Upper lobe of left lung (tissue), 6 donors: ENCODE measurements around the gene NDUFAF8. TPM values are rescaled to one million over a fixed set of nuclear protein-coding genes. Genes with fewer than 3 reads are reported as not detected.

Experiments used
- ATAC-seq, 2 donors: fragments of 200-7000 bp; cut with Tn5 transposase; one replicate each; pipeline ENCODE4 v1.9.1; 2022; ENCODE audit warnings: mild to moderate bottlenecking in 2 of 2, moderate library complexity in 2 of 2; ENCODE audit not compliant: low FRiP score in 2 of 2
- DNase-seq, 2 donors: peaks; one replicate each; pipeline ENCODE4 v3.0.0-alpha.2; 2019 to 2020
- H3K27ac ChIP-seq, 4 donors: fragments of 200-600 bp; sonication (generic); one replicate each; pipeline ENCODE4 v1.5.1; 2016 to 2019
- H3K27me3 ChIP-seq, 4 donors: fragments of 200-600 bp; sonication (generic); one replicate each; pipeline ENCODE4 v1.5.1; 2017 to 2019
- H3K36me3 ChIP-seq, 4 donors: fragments of 200-600 bp; sonication (generic); one replicate each; pipeline ENCODE4 v1.5.1; 2016 to 2019
- H3K4me1 ChIP-seq, 4 donors: fragments of 200-600 bp; sonication (generic); one replicate each; pipeline ENCODE4 v1.5.1; 2018 to 2019
- H3K4me3 ChIP-seq, 4 donors: fragments of 200-600 bp; sonication (generic); one replicate each; pipeline ENCODE4 v1.5.1; 2017 to 2019; ENCODE audit warnings: mild to moderate bottlenecking in 2 of 4, moderate library complexity in 1 of 4
- H3K9me3 ChIP-seq, 4 donors: fragments of 200-600 bp; sonication (generic); one replicate each; pipeline ENCODE4 v1.5.1; 2018 to 2019
- CTCF ChIP-seq, 6 experiments: fragments of 450-650 bp in 4 of 6; fragments of 200-600 bp in 2 of 6; sonication (generic) in 2 of 6; IDR thresholded peaks; one replicate each; pipeline ENCODE4 v1.5.1; 2016 to 2019; ENCODE audit warnings: antibody characterized with exemption in 6 of 6
- EP300 ChIP-seq, 4 donors: sonication (generic); formaldehyde crosslinking; IDR thresholded peaks; one replicate each; pipeline ENCODE4 v1.5.1; 2017; ENCODE audit warnings: antibody characterized with exemption in 4 of 4, control low read depth in 2 of 4
- POLR2A ChIP-seq, 4 donors: fragments of 450-650 bp; IDR thresholded peaks; one replicate each; pipeline ENCODE4 v1.5.1; 2016 to 2017; ENCODE audit warnings: antibody characterized with exemption in 4 of 4, mild to moderate bottlenecking in 2 of 4
- POLR2AphosphoS5 ChIP-seq, 2 donors: sonication (generic); formaldehyde crosslinking; IDR thresholded peaks; one replicate each; pipeline ENCODE4 v1.5.1; 2017; ENCODE audit warnings: antibody characterized with exemption in 2 of 2
- WGBS, 2 donors: methylation state at CpG; one replicate each; pipeline ENCODE4 v1.1.5; 2017 to 2018; 5-methylcytosine and 5-hydroxymethylcytosine counted together
- total RNA-seq, 6 donors: library from RNA; depleted of rRNA in 4 of 6; stranded (reverse); fragments of >200 nt in 4 of 6; gene quantifications; one replicate each; pipeline versions ENCODE4 v1.1.0 to v1.2.1, GENCODE V29; 2016 to 2021
- donor health status: DM: no; HTN: no; CAD: no; lungs with moderate emphysema.
- donor health status: DM: no; HTN: yes; CAD: no; lungs with severe emphysema.

NDUFAF8 gene
- total RNA-seq, 6 donors from 2014 or later: 19.6 to 38.1 (median 33.6) TPM

- Histone ChIP-seq H3K27ac (no peak overlapping the region), H3K4me3 (no peak overlapping the region), H3K36me3 (peaks cover 0 to 21% (median 6%) of the 10 kb centered on the region in 4 donors), H3K4me1 (peaks cover 4 to 37% (median 29%) of the 10 kb centered on the region in 4 donors), H3K27me3 (no peaks in the 10 kb centered on the region), H3K9me3 (no peaks in the 10 kb centered on the region)
- TF ChIP-seq POLR2AphosphoS5 (IDR thresholded peaks at IDR 0.05): no peak
- no peak for TF ChIP-seq EP300 (IDR thresholded peaks at IDR 0.05)
- no peak for TF ChIP-seq CTCF (IDR thresholded peaks at IDR 0.05)
- TF ChIP-seq POLR2A (IDR thresholded peaks at IDR 0.05): no peak
- WGBS, 2 donors: 94 to 98% methylated on average over 20 to 30 of the region's 37 CpGs
- peak in 1 of 2 donors; percentile 74 for DNase-seq
- no peak for ATAC-seq
Observed at GRCh38 chr17:81194941-81195901, 43.9 kb upstream of the NDUFAF8 start.

GRCh38 chr17:81195941-81196495 lies 43.1 kb upstream of the NDUFAF8 start:
- Histone ChIP-seq H3K9me3 (no peaks in the 10 kb centered on the region), H3K27me3 (no peaks in the 10 kb centered on the region), H3K4me3 (no peak overlapping the region), H3K36me3 (peaks cover 0 to 18% (median 2%) of the 10 kb centered on the region in 4 donors), H3K27ac (peak overlapping the region in 1 of 4 donors; percentile 69), H3K4me1 (peaks cover 4 to 42% (median 32%) of the 10 kb centered on the region in 4 donors)
- TF ChIP-seq POLR2A (IDR thresholded peaks at IDR 0.05) (no peak), POLR2AphosphoS5 (IDR thresholded peaks at IDR 0.05) (no peak), CTCF (IDR thresholded peaks at IDR 0.05) (no peak), EP300 (IDR thresholded peaks at IDR 0.05) (no peak)
- peak in 1 of 2 donors; percentile 58 for DNase-seq
- 93 to 94% methylated on average over 6 to 14 of the region's 14 CpGs for WGBS, 2 donors
- ATAC-seq: no peak

GRCh38 chr17:81196505-81197408 lies 42.4 kb upstream of the NDUFAF8 start:
- Histone ChIP-seq H3K27ac (peak overlapping the region in 3 of 4 donors; percentile 28 to 73 (median 69)), H3K4me3 (peak overlapping the region in 2 of 4 donors; percentile 29 to 30), H3K4me1 (peaks cover 4 to 42% (median 32%) of the 10 kb centered on the region in 4 donors), H3K27me3 (no peaks in the 10 kb centered on the region), H3K9me3 (no peaks in the 10 kb centered on the region), H3K36me3 (peaks cover 0 to 15% (median 1%) of the 10 kb centered on the region in 4 donors)
- TF ChIP-seq CTCF (IDR thresholded peaks at IDR 0.05) (no peak), EP300 (IDR thresholded peaks at IDR 0.05) (no peak), POLR2AphosphoS5 (IDR thresholded peaks at IDR 0.05) (no peak), POLR2A (IDR thresholded peaks at IDR 0.05) (no peak)
- DNase-seq: peak in 1 of 2 donors; percentile 78
- WGBS, 2 donors: 74 to 93% methylated on average over 3 to 45 of the region's 45 CpGs
- no peak for ATAC-seq

- H3K4me1 ChIP-seq: peaks cover 4 to 42% (median 32%) of the 10 kb centered on the region in 4 donors
- no peak for ATAC-seq
- DNase-seq: peak in 1 of 2 donors; percentile 73
- peak overlapping the region in 2 of 4 donors; percentile 29 to 30 for H3K4me3 ChIP-seq
- H3K36me3 ChIP-seq: peaks cover 0 to 15% (median 1%) of the 10 kb centered on the region in 4 donors
- no peak for TF ChIP-seq CTCF (IDR thresholded peaks at IDR 0.05)
- no peak for TF ChIP-seq POLR2A (IDR thresholded peaks at IDR 0.05)
- no peaks in the 10 kb centered on the region for H3K27me3 ChIP-seq
- H3K9me3 ChIP-seq: no peaks in the 10 kb centered on the region
- H3K27ac ChIP-seq: peak overlapping the region in 3 of 4 donors; percentile 28 to 73 (median 69)
- 77 to 79% methylated on average over 9 to 13 of the region's 14 CpGs for WGBS, 2 donors
Observed at GRCh38 chr17:81197409-81197795, 41.7 kb upstream of the NDUFAF8 start.
